Measurements from ENCODE around the gene P2RX4. TPM values are rescaled to one million over a fixed set of nuclear protein-coding genes. Genes with fewer than 3 reads are reported as not detected.
"Not testable (repeated sequence)": the region's sequence is repeated elsewhere in the genome, so short reads cannot be mapped to it uniquely, and the experiment has no call there.

The P2RX4 gene
- total and polyA plus RNA-seq, 2 of the 4 experiments (the other 2 are of a cell fraction) = 9.5 to 12.6 TPM

- Histone ChIP-seq H4K8ac (ENCODE audit: low read depth in 2 of 2, low read length in 2 of 2) (no peak overlapping the region), H2BK120ac (ENCODE audit: low read depth, low read length) (no peak overlapping the region), H2BK20ac (ENCODE audit: low read depth, low read length) (no peak overlapping the region), H3K9me1 (ENCODE audit: insufficient read depth, low read length) (peaks cover 10% of the 10 kb centered on the region), H3K27ac (ENCODE audit: insufficient read depth, low read length) (no peak overlapping the region), H2BK5ac (ENCODE audit: low read depth, low read length, poor library complexity, severe bottlenecking) (no peak overlapping the region), H4K20me1 (ENCODE audit: insufficient read depth, low read length) (peaks cover 24% of the 10 kb centered on the region), H3K4me2 (ENCODE audit: low read depth, low read length) (no peak overlapping the region), H2AK5ac (ENCODE audit: low read depth, low read length) (no peak overlapping the region), H4K5ac (ENCODE audit: low read depth, low read length) (no peak overlapping the region), H3K79me1 (ENCODE audit: low read depth in 1 of 2, low read length in 2 of 2) (peaks cover 21 to 66% of the 10 kb centered on the region in 2 experiments), H3K18ac (ENCODE audit: low read depth, low read length) (no peak overlapping the region), H3K36me3 (ENCODE audit: control insufficient read depth, insufficient read depth, low read length) (peaks cover 4% of the 10 kb centered on the region), H3K23ac (ENCODE audit: low read depth, low read length) (no peak overlapping the region), H4K91ac (ENCODE audit: insufficient read depth, low read depth, low read length) (no peak overlapping the region), H3K4me3 (ENCODE audit: insufficient read depth, low read depth, low read length) (no peak overlapping the region), H2AFZ (replicated peaks; ENCODE audit: low read length, poor library complexity) (no peak overlapping the region), H3K9me3 (ENCODE audit: control insufficient read depth, insufficient read depth, low read length) (no peaks in the 10 kb centered on the region), H2AK9ac (replicated peaks; ENCODE audit: low read depth, low read length, poor library complexity) (no peak overlapping the region), H3K56ac (ENCODE audit: extremely low read depth, insufficient read depth, low read length) (no peak overlapping the region), H2BK15ac (ENCODE audit: low read depth, low read length) (no peak overlapping the region), H3K27me3 (ENCODE audit: control insufficient read depth, insufficient read depth, low read length) (no peaks in the 10 kb centered on the region), H3K9ac (ENCODE audit: low read depth, low read length) (no peak overlapping the region), H3K4ac (ENCODE audit: low read depth, low read length) (no peak overlapping the region), H3K4me1 (ENCODE audit: control insufficient read depth, insufficient read depth, low read length) (peaks cover 10% of the 10 kb centered on the region), H3K14ac (replicated peaks; ENCODE audit: low read depth, low read length) (no peak overlapping the region)
- no TSS peak for BruUV-seq (replicated peaks)
- TF ChIP-seq RFX5 (IDR thresholded peaks at IDR 0.05; ENCODE audit: low read depth, low read length) (no peak), POLR2A (IDR thresholded peaks at IDR 0.05; ENCODE audit: low read depth, low read length) (no peak), MXI1 (IDR thresholded peaks at IDR 0.05; ENCODE audit: borderline replicate concordance, low read depth, low read length) (no peak), SMC3 (IDR thresholded peaks at IDR 0.05; ENCODE audit: low read depth, low read length) (no peak), FOS (IDR thresholded peaks at IDR 0.05; ENCODE audit: low read depth, low read length) (no peak), MAZ (IDR thresholded peaks at IDR 0.05; ENCODE audit: borderline replicate concordance, low read depth, low read length) (no peak), RCOR1 (IDR thresholded peaks at IDR 0.05; ENCODE audit: insufficient replicate concordance, low read length) (no peak)
- dilution Hi-C loops (cut with HindIII; ENCODE audit: low sequenced_read_pairs, unreplicated experiment) (no loop called here), in situ Hi-C loops (cut with MboI; ENCODE audit: low sequenced_read_pairs) (no loop called here), intact Hi-C loops (cut with micrococcal nuclease) (no loop called here)
- ATAC-seq (ENCODE audit: low read depth) (no peak), DNase-seq (no peak)
- POLR2A ChIA-PET (ENCODE audit: unreplicated experiment) = no interaction called here
- CTCF ChIA-PET = no interaction called here
- WGBS, 2 experiments (ENCODE audit: extremely low coverage in 2 of 2, insufficient read length in 1 of 2) = 100% methylated on average over 3 of the region's 10 CpGs; no CpG with 5 or more reads in 1 of the 2 experiments
These were observed 72.3 kb downstream of the P2RX4 start for GRCh38 chr12:121282072-121282742.

- H2BK5ac ChIP-seq (ENCODE audit: low read depth, low read length, poor library complexity, severe bottlenecking); H2BK120ac ChIP-seq (ENCODE audit: low read depth, low read length); H3K14ac ChIP-seq (replicated peaks; ENCODE audit: low read depth, low read length); H2BK20ac ChIP-seq (ENCODE audit: low read depth, low read length); H4K91ac ChIP-seq (ENCODE audit: insufficient read depth, low read depth, low read length); in situ Hi-C loops (cut with MboI; ENCODE audit: low sequenced_read_pairs); BruUV-seq (replicated peaks); intact Hi-C loops (cut with micrococcal nuclease); dilution Hi-C loops (cut with HindIII; ENCODE audit: low sequenced_read_pairs, unreplicated experiment); CTCF ChIA-PET; POLR2A ChIA-PET (ENCODE audit: unreplicated experiment); H3K18ac ChIP-seq (ENCODE audit: low read depth, low read length); H3K36me3 ChIP-seq (ENCODE audit: control insufficient read depth, insufficient read depth, low read length); H3K56ac ChIP-seq (ENCODE audit: extremely low read depth, insufficient read depth, low read length); H3K9ac ChIP-seq (ENCODE audit: low read depth, low read length); ATAC-seq (ENCODE audit: low read depth); H3K23ac ChIP-seq (ENCODE audit: low read depth, low read length); DNase-seq; H3K27ac ChIP-seq (ENCODE audit: insufficient read depth, low read length); H3K4ac ChIP-seq (ENCODE audit: low read depth, low read length); H3K9me3 ChIP-seq (ENCODE audit: control insufficient read depth, insufficient read depth, low read length); H2AK5ac ChIP-seq (ENCODE audit: low read depth, low read length); H4K8ac ChIP-seq (ENCODE audit: low read depth in 2 of 2, low read length in 2 of 2); H3K27me3 ChIP-seq (ENCODE audit: control insufficient read depth, insufficient read depth, low read length); H3K4me3 ChIP-seq (ENCODE audit: insufficient read depth, low read depth, low read length); H4K5ac ChIP-seq (ENCODE audit: low read depth, low read length); H3K4me2 ChIP-seq (ENCODE audit: low read depth, low read length); H2AK9ac ChIP-seq (replicated peaks; ENCODE audit: low read depth, low read length, poor library complexity); H2BK15ac ChIP-seq (ENCODE audit: low read depth, low read length); H2AFZ ChIP-seq (replicated peaks; ENCODE audit: low read length, poor library complexity): not testable (repeated sequence)
- Histone ChIP-seq H3K4me1 (ENCODE audit: control insufficient read depth, insufficient read depth, low read length) (peaks cover 14% of the 10 kb centered on the region), H3K79me1 (ENCODE audit: low read depth in 1 of 2, low read length in 2 of 2) (peaks cover 20 to 67% of the 10 kb centered on the region in 2 experiments), H3K9me1 (ENCODE audit: insufficient read depth, low read length) (peaks cover 10% of the 10 kb centered on the region), H4K20me1 (ENCODE audit: insufficient read depth, low read length) (peaks cover 26% of the 10 kb centered on the region)
- 100% methylated on average over 2 of the region's 11 CpGs; no CpG with 5 or more reads in 1 of the 2 experiments for WGBS, 2 experiments (ENCODE audit: extremely low coverage in 2 of 2, insufficient read length in 1 of 2)
These were observed 73.0 kb downstream of the P2RX4 start for GRCh38 chr12:121282910-121283309.
